ENCODE data around the gene DNAJC9. TPM values are rescaled to one million over a fixed set of nuclear protein-coding genes. Genes with fewer than 3 reads are reported as not detected.

The DNAJC9 gene
- total RNA-seq, 2 experiments from 2014 or later, result 63.0 to 83.3 TPM

GRCh38 chr10:73289958-73290357, 42.9 kb upstream of the DNAJC9 start:
- intact Hi-C loops (cut with micrococcal nuclease; ENCODE audit: unreplicated experiment), result no loop called here
- TF ChIP-seq EZH2phosphoT487 (IDR thresholded peaks at IDR 0.05; ENCODE audit: borderline replicate concordance, low read depth, low read length) (no peak), CTCF (conservative IDR thresholded peaks at IDR 0.05; ENCODE audit: low read length) (no peak)
- Histone ChIP-seq H4K20me1 (ENCODE audit: insufficient read depth, low read length) (no peaks in the 10 kb centered on the region), H3K4me2 (ENCODE audit: low read length) (no peak overlapping the region), H3K9me3 (ENCODE audit: low read length) (peaks cover 6% of the 10 kb centered on the region; the same call in 1 of the 2 replicates), H3K36me3 (ENCODE audit: insufficient read depth, low read length) (no peaks in the 10 kb centered on the region), H3K4me3 (ENCODE audit: low read depth, low read length, poor library complexity, severe bottlenecking) (no peak overlapping the region), H3K27ac (ENCODE audit: low read depth, low read length, poor library complexity, severe bottlenecking) (no peak overlapping the region), H3K79me2 (ENCODE audit: insufficient read depth, low read depth, low read length) (no peaks in the 10 kb centered on the region), H2AFZ (ENCODE audit: low read length) (no peak overlapping the region), H3K4me1 (ENCODE audit: insufficient read depth, low read length, poor library complexity, severe bottlenecking) (no peaks in the 10 kb centered on the region), H3K9me2 (ENCODE audit: insufficient read depth, low read length) (no peaks in the 10 kb centered on the region)
- ChIA-PET CTCF (ENCODE audit: unreplicated experiment) (no interaction called here), POLR2A (no interaction called here)
- DNase-seq (ENCODE audit: low spot score), result no peak
- no TSS peak for BruUV-seq (replicated peaks)

DNA sequence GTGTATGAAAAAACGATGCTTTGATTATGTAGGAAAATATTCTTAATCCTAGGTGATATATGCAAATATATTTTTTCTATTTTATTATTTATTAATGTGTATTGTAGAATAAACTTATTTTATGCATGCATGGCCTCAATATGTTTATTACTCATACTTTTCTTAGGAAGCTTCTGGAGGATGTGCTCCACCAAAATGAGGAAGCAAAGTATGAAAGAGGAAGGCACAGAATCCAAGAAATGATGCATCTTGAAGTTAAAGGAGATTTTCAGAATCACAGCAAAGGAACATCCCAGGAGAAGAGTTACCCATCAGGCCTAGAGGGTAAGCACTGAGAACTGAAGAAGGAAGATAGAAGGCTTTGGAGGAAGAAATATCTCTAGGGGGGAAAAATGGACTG, 40.4 kb upstream of the DNAJC9 start:
- CTCF ChIA-PET (ENCODE audit: unreplicated experiment), result no interaction called here
- BruUV-seq (replicated peaks), result no TSS peak
- H3K36me3 ChIP-seq (ENCODE audit: insufficient read depth, low read length), result no peaks in the 10 kb centered on the region

More for the DNA sequence above, 40.4 kb upstream of the DNAJC9 start:
- POLR2A ChIA-PET, result no interaction called here
- H2AFZ ChIP-seq (ENCODE audit: low read length), result no peak overlapping the region
- TF ChIP-seq CTCF (conservative IDR thresholded peaks at IDR 0.05; ENCODE audit: low read length) (no peak), EZH2phosphoT487 (IDR thresholded peaks at IDR 0.05; ENCODE audit: borderline replicate concordance, low read depth, low read length) (no peak)
- H3K4me2 ChIP-seq (ENCODE audit: low read length), result no peak overlapping the region
- no peaks in the 10 kb centered on the region for H4K20me1 ChIP-seq (ENCODE audit: insufficient read depth, low read length)
- DNase-seq (ENCODE audit: low spot score), result no peak
- intact Hi-C loops (cut with micrococcal nuclease; ENCODE audit: unreplicated experiment), result no loop called here
- peaks cover 6% of the 10 kb centered on the region; the same call in 1 of the 2 replicates for H3K9me3 ChIP-seq (ENCODE audit: low read length)
- no peak overlapping the region for H3K4me3 ChIP-seq (ENCODE audit: low read depth, low read length, poor library complexity, severe bottlenecking)
- H3K9me2 ChIP-seq (ENCODE audit: insufficient read depth, low read length), result no peaks in the 10 kb centered on the region
- H3K27ac ChIP-seq (ENCODE audit: low read depth, low read length, poor library complexity, severe bottlenecking), result no peak overlapping the region
- no peaks in the 10 kb centered on the region for H3K79me2 ChIP-seq (ENCODE audit: insufficient read depth, low read depth, low read length)
- H3K4me1 ChIP-seq (ENCODE audit: insufficient read depth, low read length, poor library complexity, severe bottlenecking), result no peaks in the 10 kb centered on the region

Data from OCI-LY7 (cell line).